Measurements from ENCODE around the gene C8A.

GRCh38 chr1:56934430-56935060 is 79.9 kb downstream of the C8A start:
- TF ChIP-seq CTCF (IDR thresholded peaks at IDR 0.05) (no peak), POLR2A (IDR thresholded peaks at IDR 0.05) (no peak)

All from lower leg skin (tissue), 3 donors.